HL-60/S4 treated with phorbol 12-myristate 13-acetate at 8.2 ng/mL for 4 days and 3 days (cell line): ENCODE measurements around the gene ITGAE.
"Not testable (repeated sequence)": the region's sequence is repeated elsewhere in the genome, so short reads cannot be mapped to it uniquely, and the experiment has no call there.

Experiments
- in situ Hi-C: fragments of 300-500 bp; cut with MboI; formaldehyde crosslinking; loops from 2 replicates; pipeline ENCODE4 v1.15.0; 2022; ENCODE audit warnings: low sequenced_read_pairs

The ITGAE gene

DNA sequence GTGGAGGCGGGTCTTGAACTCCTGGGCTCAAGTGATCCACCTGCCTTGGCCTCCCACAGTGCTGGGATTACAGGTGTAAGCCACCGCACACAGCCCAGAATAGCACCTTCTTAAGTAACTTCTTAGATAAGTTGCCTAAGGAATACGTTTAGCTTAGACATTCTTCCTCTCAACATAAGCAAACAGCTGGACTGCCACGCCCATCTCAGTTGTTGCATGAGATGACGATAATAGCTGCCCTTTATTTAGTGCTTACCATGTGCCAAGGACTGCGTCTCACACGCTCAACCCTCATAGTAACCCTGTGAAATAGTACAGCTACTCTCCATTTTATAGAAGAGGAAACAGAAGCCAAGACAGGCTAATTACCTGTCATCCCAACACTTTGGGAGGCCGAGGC is 65.5 kb downstream of the ITGAE start:
- in situ Hi-C loops, result no loop called here

- in situ Hi-C loops, result not testable (repeated sequence)
Observed at GRCh38 chr17:3734911-3735276, 66.1 kb downstream of the ITGAE start.

GRCh38 chr17:3732210-3732621 is 68.8 kb downstream of the ITGAE start:
- in situ Hi-C loops, result no loop called here

DNA sequence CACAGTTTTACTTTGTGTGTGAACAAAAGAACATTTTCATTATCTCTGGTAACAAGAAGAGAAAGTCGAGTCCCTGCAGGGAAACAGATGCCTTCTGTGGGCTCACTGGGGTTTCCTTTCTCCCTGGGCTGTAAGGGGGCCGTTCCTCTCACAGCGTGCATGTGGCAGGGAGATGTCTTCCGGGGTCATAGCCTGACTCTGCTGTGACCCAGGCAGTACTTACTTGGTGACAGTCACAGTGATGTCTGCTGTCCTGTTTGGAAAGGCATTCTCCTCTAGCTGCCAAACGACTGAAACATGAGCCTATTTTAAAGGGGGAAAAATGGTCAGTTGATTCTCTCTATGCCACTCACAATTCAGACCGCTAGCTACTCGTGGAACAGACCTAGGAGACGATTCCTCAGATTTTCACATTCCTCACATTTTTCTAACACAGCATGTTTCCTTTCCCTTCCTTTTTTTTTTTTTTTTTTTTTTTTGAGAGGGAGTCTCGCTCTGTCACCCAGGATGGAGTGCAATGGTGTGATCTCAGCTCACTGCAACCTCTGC is 70.0 kb downstream of the ITGAE start:
- in situ Hi-C loops, result no loop called here

GRCh38 chr17:3729881-3730280 is 71.1 kb downstream of the ITGAE start:
- in situ Hi-C loops, result no loop called here

DNA sequence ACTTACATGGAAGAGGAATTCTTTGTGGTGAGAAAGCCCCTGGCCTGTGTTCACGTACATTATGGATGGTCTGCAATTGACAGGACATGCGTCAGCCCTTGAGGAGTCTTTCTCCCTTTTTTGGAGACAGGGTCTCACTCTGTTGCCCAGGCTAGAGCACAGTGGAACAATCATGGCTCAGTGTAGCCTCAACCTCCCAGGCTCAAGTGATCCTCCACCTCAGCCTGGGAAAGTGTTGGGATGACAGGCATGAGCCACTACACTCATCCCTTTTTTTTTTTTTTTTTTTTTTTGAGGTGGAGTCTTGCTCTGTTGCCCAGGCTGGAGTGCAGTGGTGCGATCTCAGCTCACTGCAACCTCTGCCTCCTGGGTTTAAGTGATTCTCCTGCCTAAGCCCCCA is 72.9 kb downstream of the ITGAE start:
- in situ Hi-C loops, result not testable (repeated sequence)

DNA sequence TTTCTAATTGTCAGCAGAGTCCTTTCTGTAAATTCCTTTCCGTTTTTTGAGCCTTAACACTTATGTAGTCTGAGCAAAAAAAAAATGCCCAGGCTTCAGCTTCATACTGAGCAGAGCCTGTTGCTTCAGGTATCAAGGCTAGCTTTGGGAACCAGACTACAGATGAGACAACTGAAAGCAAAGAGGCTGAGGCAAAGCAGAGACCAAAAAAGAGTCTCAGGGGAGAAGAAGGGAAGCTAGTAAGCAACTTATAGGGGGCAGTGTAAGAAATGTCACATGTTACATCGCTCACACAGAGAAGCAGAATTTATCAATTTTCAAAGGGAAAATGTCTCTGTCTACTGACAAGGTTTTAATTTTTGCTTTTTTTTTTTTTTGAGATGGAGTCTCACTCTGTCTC is 73.9 kb downstream of the ITGAE start:
- in situ Hi-C loops, result no loop called here

GRCh38 chr17:3724378-3725077 is 76.5 kb downstream of the ITGAE start:
- in situ Hi-C loops, result no loop called here

- in situ Hi-C loops, result no loop called here
Observed at GRCh38 chr17:3723556-3724377, 77.2 kb downstream of the ITGAE start, which contains the start of gene HASPIN. Gene HASPIN, plus strand, starts transcription at chr17:3723903. Its CDS starts 33 bp downstream, at chr17:3723936.

DNA sequence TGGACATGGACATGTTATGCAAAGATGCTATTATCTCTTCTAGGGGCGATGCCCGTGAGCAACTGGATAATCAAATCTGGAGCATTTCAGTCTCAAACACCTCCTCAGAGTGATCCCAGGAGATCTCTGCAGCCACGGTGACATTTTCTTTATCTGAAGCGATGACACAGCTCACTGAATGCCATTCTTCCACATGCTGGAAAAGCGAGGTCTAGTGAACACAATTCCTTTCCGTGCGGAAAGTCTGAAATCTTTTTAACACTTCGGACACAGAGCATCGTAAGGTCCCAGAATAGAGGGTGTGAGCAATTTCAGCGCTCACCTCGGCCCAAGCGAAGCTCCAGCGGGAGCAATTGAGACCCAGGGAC is 77.8 kb downstream of the ITGAE start:
- in situ Hi-C loops, result no loop called here

DNA sequence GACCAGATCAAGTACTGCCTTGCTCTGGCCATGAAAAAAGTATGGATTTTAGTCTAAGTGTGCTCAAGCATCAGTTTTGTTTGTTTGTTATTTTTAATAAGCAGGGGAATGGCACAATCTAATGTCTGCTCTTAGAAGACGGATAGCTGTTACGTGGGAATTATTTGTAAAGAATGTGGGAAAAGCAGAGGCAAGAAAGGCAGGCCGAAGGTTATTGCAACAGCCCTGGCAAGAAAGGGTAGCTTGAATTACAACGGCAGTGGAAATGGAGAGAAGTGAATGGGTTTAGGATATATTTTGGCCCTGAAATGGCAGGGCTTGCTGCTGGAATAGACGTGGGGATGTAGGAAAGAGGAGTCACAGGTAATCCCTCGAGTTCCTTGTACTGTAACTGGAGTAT is 78.3 kb downstream of the ITGAE start:
- in situ Hi-C loops, result no loop called here

- in situ Hi-C loops, result no loop called here
Observed at GRCh38 chr17:3719265-3719664, 81.7 kb downstream of the ITGAE start.

GRCh38 chr17:3718201-3718600 is 82.8 kb downstream of the ITGAE start:
- in situ Hi-C loops, result no loop called here

GRCh38 chr17:3715296-3715695 is 85.7 kb downstream of the ITGAE start:
- in situ Hi-C loops, result no loop called here

DNA sequence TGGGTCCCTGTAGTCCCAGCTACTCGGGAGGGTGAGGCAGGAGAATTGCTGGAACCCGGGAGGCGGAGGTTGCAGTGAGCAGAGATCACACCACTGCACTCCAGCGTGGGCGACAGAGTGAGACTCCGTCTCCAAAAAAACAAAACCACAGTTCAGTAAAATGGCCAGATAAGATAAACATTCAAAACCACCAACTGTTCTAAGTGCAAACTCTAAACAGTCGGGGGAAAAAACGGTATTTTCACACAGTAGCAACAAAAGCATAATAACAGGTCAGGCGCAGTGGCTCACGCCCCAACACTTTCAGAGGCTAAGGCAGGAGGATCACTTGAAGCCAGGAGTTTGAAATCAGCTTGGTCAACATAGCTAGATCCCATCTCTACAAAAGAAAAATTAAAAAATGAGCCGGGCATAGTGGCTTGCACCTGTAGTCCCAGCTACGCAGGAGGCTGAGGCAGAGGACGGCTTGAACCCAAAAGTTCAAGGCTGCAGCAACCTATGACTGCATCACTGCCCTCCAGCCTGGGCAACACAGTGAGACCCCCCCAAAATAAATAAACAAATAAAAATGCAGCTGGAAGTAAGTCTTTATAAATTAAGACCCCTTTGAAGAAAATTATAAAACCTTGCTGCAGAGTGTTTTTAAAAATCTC is 88.1 kb downstream of the ITGAE start:
- in situ Hi-C loops, result no loop called here

DNA sequence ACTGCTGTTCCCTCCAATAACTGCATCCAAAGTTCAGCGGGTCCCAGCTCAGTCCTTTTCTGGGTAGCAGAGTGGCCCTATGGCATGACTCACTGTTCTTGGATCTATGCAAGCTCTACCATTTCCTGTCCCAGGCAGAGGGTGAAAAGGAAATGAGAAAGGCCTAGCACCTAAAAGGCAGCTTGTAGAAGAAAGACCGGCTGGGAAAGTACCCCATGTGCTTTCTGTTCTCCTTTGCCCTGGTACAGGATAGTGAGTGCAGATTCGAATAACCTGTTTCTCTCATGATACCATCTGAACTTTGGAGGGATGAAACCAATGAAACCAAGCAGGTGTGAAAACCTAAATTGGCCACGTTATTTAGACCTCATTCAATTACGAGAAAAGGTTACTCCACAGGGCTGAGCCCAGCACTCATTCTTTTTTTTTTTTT is 90.0 kb downstream of the ITGAE start:
- in situ Hi-C loops, result no loop called here

DNA sequence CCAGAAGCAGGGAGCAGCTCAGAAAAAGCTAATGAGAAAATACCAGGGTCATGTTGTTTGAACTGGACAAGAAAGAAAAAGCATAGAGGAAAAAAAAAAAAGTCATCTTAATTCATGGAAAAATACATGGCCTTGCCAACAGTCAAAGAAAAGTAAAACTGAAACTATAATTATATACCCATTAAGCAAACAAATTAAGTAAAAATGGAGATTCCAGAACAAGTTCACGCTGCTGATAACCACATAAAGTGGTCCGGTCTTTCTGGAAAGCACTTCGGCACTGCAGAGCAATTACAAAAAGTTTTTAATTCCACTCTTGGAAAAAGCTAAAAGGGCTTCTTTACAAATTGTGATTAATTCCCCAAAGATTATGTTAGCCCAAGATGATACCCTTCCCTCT is 92.6 kb downstream of the ITGAE start:
- in situ Hi-C loops, result no loop called here

GRCh38 chr17:3705718-3705984 is 95.3 kb downstream of the ITGAE start:
- in situ Hi-C loops, result not testable (repeated sequence)

DNA sequence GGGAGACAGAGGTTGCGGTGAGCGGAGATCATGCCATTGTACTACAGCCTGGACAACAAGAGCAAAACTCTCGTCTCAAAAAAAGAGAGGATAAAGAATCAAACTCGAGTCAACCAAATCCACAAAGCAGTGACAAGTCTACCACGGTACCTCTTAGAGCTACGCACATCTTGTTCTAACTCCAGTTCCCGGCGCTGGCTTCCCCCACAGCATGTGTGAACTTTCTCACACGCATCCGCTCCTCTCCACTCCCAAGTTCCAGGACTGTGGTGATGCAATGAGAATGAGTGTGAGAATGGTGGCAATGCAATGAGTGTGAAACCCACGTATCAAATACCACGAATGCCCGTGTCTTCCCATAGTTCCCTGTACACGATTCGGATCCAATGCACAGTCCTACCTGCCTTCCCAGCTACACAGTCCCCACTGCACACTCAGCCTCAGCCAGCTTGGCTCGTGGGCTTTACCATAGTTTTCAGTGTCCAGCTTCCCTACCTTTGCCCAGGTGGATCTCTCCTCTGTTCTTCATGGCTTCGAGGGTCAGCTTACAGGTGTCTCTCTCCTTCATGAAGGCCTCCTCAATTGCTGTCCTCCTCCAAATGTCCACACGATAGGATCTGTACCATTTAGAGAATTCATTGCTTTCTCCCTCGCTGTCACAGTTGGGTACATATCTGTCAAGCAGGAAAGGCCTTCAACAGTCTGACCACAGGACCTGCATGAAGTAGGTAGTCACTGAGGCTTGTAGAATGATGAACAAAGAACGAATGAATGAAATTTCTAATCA is 95.9 kb downstream of the ITGAE start:
- in situ Hi-C loops, result no loop called here

DNA sequence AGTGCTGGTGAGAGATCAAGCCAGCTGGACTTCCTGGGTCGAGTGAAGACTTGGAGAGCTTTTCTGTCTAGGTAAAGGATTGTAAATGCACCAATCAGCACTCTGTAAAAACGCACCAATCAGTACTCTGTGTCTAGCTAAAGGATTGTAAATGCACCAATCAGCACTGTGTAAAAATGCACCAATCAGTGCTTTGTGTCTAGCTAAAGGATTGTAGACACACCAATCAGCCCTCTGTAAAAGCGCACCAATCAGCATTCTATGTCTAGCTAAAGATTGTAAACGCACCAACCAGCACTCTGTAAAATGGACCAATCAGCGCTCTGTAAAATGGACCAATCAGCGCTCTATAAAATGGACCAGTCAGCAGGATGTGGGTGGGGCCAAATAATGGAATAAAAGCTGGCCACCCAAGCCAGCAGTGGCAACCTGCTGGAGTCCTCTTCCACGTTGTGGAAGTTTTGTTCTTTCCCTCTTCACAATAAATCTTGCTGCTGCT is 98.9 kb downstream of the ITGAE start:
- in situ Hi-C loops, result not testable (repeated sequence)

DNA sequence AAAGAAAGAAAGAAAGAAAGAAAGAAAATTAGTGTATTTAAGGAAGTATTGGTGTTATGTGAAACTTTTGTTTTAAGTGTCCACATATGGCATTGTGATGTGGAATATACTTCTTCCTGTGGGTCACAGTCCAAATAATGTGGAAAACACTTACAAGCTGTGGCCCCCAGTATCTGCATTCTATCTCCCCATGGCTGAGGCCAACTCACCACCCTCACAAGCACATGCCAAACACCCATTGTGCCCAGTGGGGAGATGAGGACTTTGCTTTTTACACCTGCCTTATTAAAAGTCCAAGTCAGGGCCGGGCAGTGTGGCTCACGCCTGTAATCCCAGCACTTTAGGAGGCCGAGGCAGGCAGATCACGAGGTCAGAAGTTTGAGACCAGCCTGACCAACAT is 101.0 kb downstream of the ITGAE start:
- in situ Hi-C loops, result no loop called here
